ENCODE results near the gene GIGYF2. TPM values are rescaled to one million over a fixed set of nuclear protein-coding genes. Genes with fewer than 3 reads are reported as not detected.
A peak's percentile ranks its signal among the peaks of the same experiment; 100 is the strongest.

Gene GIGYF2
- total and polyA plus RNA-seq, 2 of the 13 experiments (the other 11 are each of a cell fraction or from before 2014, with no cell fraction given), result 44.9 to 73.5 TPM

GRCh38 chr2:232875256-232876121, 178.4 kb downstream of the GIGYF2 start (continued):
- TF ChIP-seq SETDB1 (CRISPR knock-in tag; IDR thresholded peaks at IDR 0.05; ENCODE audit: borderline replicate concordance) (no peak), ZSCAN12 (CRISPR knock-in tag; IDR thresholded peaks at IDR 0.05) (no peak), HMG20A (CRISPR knock-in tag; IDR thresholded peaks at IDR 0.05; ENCODE audit: borderline replicate concordance) (no peak), KAT8 (CRISPR knock-in tag; IDR thresholded peaks at IDR 0.05) (no peak), HNF4G (IDR thresholded peaks at IDR 0.05; ENCODE audit: borderline replicate concordance, low read depth, low read length) (no peak), HNF4G (CRISPR knock-in tag; IDR thresholded peaks at IDR 0.05; ENCODE audit: borderline replicate concordance, low read depth) (no peak), NFE2L2 (IDR thresholded peaks at IDR 0.05; ENCODE audit: low read length) (no peak), ZNF160 (CRISPR knock-in tag; IDR thresholded peaks at IDR 0.05) (no peak), SNAPC2 (CRISPR knock-in tag; IDR thresholded peaks at IDR 0.05) (no peak), ZBTB42 (CRISPR knock-in tag; IDR thresholded peaks at IDR 0.05) (no peak), AKAP8 (CRISPR knock-in tag; IDR thresholded peaks at IDR 0.05) (no peak), ZNF20 (CRISPR knock-in tag; IDR thresholded peaks at IDR 0.05) (no peak), TMF1 (CRISPR knock-in tag; IDR thresholded peaks at IDR 0.05; ENCODE audit: low read depth) (0 out of 2 replicates have a peak, but pooled peaks have one; percentile 31), DDIT3 (CRISPR knock-in tag; IDR thresholded peaks at IDR 0.05) (no peak), E2F1 (CRISPR knock-in tag; IDR thresholded peaks at IDR 0.05) (no peak), FOXJ3 (CRISPR knock-in tag; IDR thresholded peaks at IDR 0.05; ENCODE audit: borderline replicate concordance) (no peak), ZNF124 (CRISPR knock-in tag; IDR thresholded peaks at IDR 0.05) (no peak), ARID3A (IDR thresholded peaks at IDR 0.05; ENCODE audit: low read depth, low read length) (no peak)
